B cell (primary cell): Measurements from ENCODE around the gene TANC1. TPM values are rescaled to one million over a fixed set of nuclear protein-coding genes. Genes with fewer than 3 reads are reported as not detected.

Experiments used
- ATAC-seq: fragments of 200-7000 bp; cut with Tn5 transposase; one replicate; pipeline ENCODE4 v1.10.0; 2021; ENCODE audit warnings: low read depth, mild to moderate bottlenecking, moderate number of reproducible peaks, moderate library complexity
- CTCF ChIA-PET: fragments of 350-600 bp; sonication (Branson Sonifier 250); formaldehyde crosslinking; loops from one replicate; lab custom pipeline; 2021; ENCODE audit warnings: antibody characterized with exemption, inconsistent platforms; lab: Charles Lee
- POLR2A ChIA-PET: fragments of 350-600 bp; sonication (Branson Sonifier 250); formaldehyde crosslinking; loops from one replicate; lab custom pipeline; 2021; ENCODE audit warnings: antibody characterized with exemption; lab: Charles Lee
- DNase-seq: peaks from one replicate; pipeline ENCODE4 v3.0.0; 2013
- H2AFZ ChIP-seq: 2 replicates; pipeline ENCODE4 v1.6.1; 2012; ENCODE audit warnings: mild to moderate bottlenecking, low read depth, low read length; ENCODE audit not compliant: insufficient read depth, poor library complexity, severe bottlenecking
- H3K27ac ChIP-seq, 2 donors: 1 replicate in 1 of 2; 2 replicates in 1 of 2; pipeline ENCODE4 v1.5.1; 2012 to 2013; ENCODE audit warnings: low read length in 2 of 2, mild to moderate bottlenecking in 2 of 2, moderate library complexity in 1 of 2
- H3K27me3 ChIP-seq, 4 experiments: fragments of 200-600 bp in 1 of 4; sonication (generic) in 1 of 4; replicated peaks in 1 of 4; 1 replicate in 2 of 4; 2 replicates in 2 of 4; pipeline versions ENCODE4 v1.6.1 to v1.7.0; 2013 to 2016; ENCODE audit warnings: low read length in 3 of 4, mild to moderate bottlenecking in 2 of 4, mixed read lengths in 1 of 4, moderate library complexity in 1 of 4; ENCODE audit not compliant: insufficient read depth in 4 of 4, control insufficient read depth in 3 of 4; ENCODE audit errors: control extremely low read depth in 1 of 4
- H3K36me3 ChIP-seq, 2 experiments: replicated peaks in 1 of 2; 1 replicate in 1 of 2; 2 replicates in 1 of 2; pipeline versions ENCODE4 v1.6.1 to v1.7.1; 2013; ENCODE audit warnings: low read length in 1 of 2; ENCODE audit not compliant: insufficient read depth in 2 of 2, control insufficient read depth in 1 of 2; ENCODE audit errors: control extremely low read depth in 1 of 2, extremely low read depth in 1 of 2
- H3K4me1 ChIP-seq, 2 donors: fragments of 200-600 bp in 1 of 2; sonication (generic) in 1 of 2; 1 replicate in 1 of 2; 2 replicates in 1 of 2; pipeline versions ENCODE4 v1.5.1 to v1.6.1; 2013 to 2017; ENCODE audit warnings: low read length in 2 of 2; ENCODE audit not compliant: control insufficient read depth in 2 of 2, insufficient read depth in 2 of 2
- H3K4me2 ChIP-seq: replicated peaks from 2 replicates; pipeline ENCODE3; 2012; ENCODE audit warnings: mild to moderate bottlenecking, low read depth, low read length; ENCODE audit not compliant: poor library complexity, severe bottlenecking
- H3K4me3 ChIP-seq, 5 experiments: fragments of 200-600 bp in 1 of 5; sonication (generic) in 1 of 5; 1 replicate in 3 of 5; 2 replicates in 2 of 5; pipeline versions ENCODE4 v1.5.1 to v1.7.0; 2011 to 2016; ENCODE audit warnings: low read length in 4 of 5, mild to moderate bottlenecking in 4 of 5, low read depth in 2 of 5, control low read depth in 1 of 5, moderate library complexity in 1 of 5; ENCODE audit not compliant: insufficient read depth in 1 of 5; ENCODE audit errors: control extremely low read depth in 1 of 5, extremely low read depth in 1 of 5
- H3K79me2 ChIP-seq: fragments of 200-600 bp; sonication (generic); one replicate; pipeline ENCODE4 v1.6.0; 2016; ENCODE audit warnings: low read length; ENCODE audit not compliant: control insufficient read depth, insufficient read depth
- H3K9ac ChIP-seq: fragments of 200-600 bp; sonication (generic); 2 replicates; pipeline ENCODE4 v1.6.1; 2017; ENCODE audit warnings: mild to moderate bottlenecking, low read length, moderate library complexity
- H3K9me3 ChIP-seq, 3 donors: one replicate each; pipeline versions ENCODE4 v1.6.1 to v1.7.1; 2013; ENCODE audit warnings: low read length in 2 of 3; ENCODE audit not compliant: control insufficient read depth in 2 of 3, insufficient read depth in 1 of 3; ENCODE audit errors: control extremely low read depth in 1 of 3
- H4K20me1 ChIP-seq: 2 replicates; pipeline ENCODE4 v1.6.0; 2012; ENCODE audit warnings: mild to moderate bottlenecking, low read length; ENCODE audit not compliant: insufficient read depth, control insufficient read depth, poor library complexity, severe bottlenecking
- H3K27ac Mint-ChIP-seq: one replicate; pipeline ENCODE4 v1.8.0; 2021; ENCODE audit warnings: mixed read lengths
- H3K27me3 Mint-ChIP-seq: one replicate; pipeline ENCODE4 v1.8.0; 2021; ENCODE audit warnings: mixed read lengths
- H3K4me1 Mint-ChIP-seq: one replicate; pipeline ENCODE4 v1.8.0; 2021; ENCODE audit warnings: mixed read lengths
- H3K4me3 Mint-ChIP-seq: one replicate; pipeline ENCODE4 v1.8.0; 2021; ENCODE audit warnings: mixed read lengths
- H3K9me3 Mint-ChIP-seq: one replicate; pipeline ENCODE4 v1.8.0; 2022; ENCODE audit warnings: mixed read lengths; ENCODE audit not compliant: insufficient read depth
- CTCF ChIP-seq: fragments of 200-600 bp; IDR thresholded peaks from one replicate; pipeline ENCODE4 v1.8.0; 2022; ENCODE audit warnings: antibody characterized with exemption, mild to moderate bottlenecking
- EZH2 ChIP-seq: IDR thresholded peaks from 2 replicates; pipeline ENCODE4 v1.6.1; 2012; ENCODE audit warnings: borderline replicate concordance, low read depth, mild to moderate bottlenecking, moderate library complexity, low read length; ENCODE audit not compliant: insufficient read depth, poor library complexity, severe bottlenecking
- WGBS: methylation state at CpG from one replicate; pipeline ENCODE4 v1.1.5; 2013; ENCODE audit warnings: missing lambda C conversion rate; ENCODE audit not compliant: insufficient coverage; 5-methylcytosine and 5-hydroxymethylcytosine counted together
- intact Hi-C: fragments of 100-400 bp; cut with micrococcal nuclease; formaldehyde crosslinking; loops from one replicate; pipeline ENCODE4 v1.10.0; 2022
- polyA plus RNA-seq: library from polyadenylated mRNA; depleted of rRNA; stranded (reverse); fragments of >200 nt; gene quantifications from 2 replicates; pipeline ENCODE4 v1.2.3, GENCODE V29; 2012
- total RNA-seq, 2 donors: library from RNA; stranded (reverse); fragments of 120-200 nt in 1 of 2; gene quantifications; 1 replicate in 1 of 2; 2 replicates in 1 of 2; pipeline versions ENCODE4 v1.2.3 to v1.2.4, GENCODE V29; 2013 to 2022

The TANC1 gene
- total and polyA plus RNA-seq, 2 donors (not counting 1 experiment from before 2014, with no cell fraction given), result 0.13 TPM; not detected in 1

- Histone ChIP-seq H3K4me3 (no peak overlapping the region), H3K9ac (no peak overlapping the region), H3K27ac (no peak overlapping the region), H3K36me3 (peaks cover 0 to 3% of the 10 kb centered on the region in 2 experiments), H3K4me2 (no peak overlapping the region), H2AFZ (no peak overlapping the region), H3K9me3 (no peaks in the 10 kb centered on the region), H3K4me1 (no peaks in the 10 kb centered on the region), H4K20me1 (no peaks in the 10 kb centered on the region), H3K79me2 (no peaks in the 10 kb centered on the region), H3K27me3 (no peaks in the 10 kb centered on the region)
- ChIA-PET CTCF (interaction anchor here (0.6 kb wide), 1 partner anchor 472 kb away, joined by 3 read pairs; no protein-coding TSS in a partner anchor), POLR2A (no interaction called here)
- ATAC-seq, result no peak
- intact Hi-C loops, result no loop called here
- over 99% methylated on average over 18 of the region's 26 CpGs for WGBS
- H3K27me3 Mint-ChIP-seq, result peaks cover 8% of the 10 kb centered on the region
- H3K4me1 Mint-ChIP-seq, result peaks cover 1% of the 10 kb centered on the region
- DNase-seq, result no peak
- no peak for TF ChIP-seq EZH2
- H3K27ac Mint-ChIP-seq, result no peak overlapping the region
- H3K9me3 Mint-ChIP-seq, result no peaks in the 10 kb centered on the region
- H3K4me3 Mint-ChIP-seq, result no peak overlapping the region
Observed at GRCh38 chr2:159225025-159226016, 256.9 kb downstream of the TANC1 start.

DNA sequence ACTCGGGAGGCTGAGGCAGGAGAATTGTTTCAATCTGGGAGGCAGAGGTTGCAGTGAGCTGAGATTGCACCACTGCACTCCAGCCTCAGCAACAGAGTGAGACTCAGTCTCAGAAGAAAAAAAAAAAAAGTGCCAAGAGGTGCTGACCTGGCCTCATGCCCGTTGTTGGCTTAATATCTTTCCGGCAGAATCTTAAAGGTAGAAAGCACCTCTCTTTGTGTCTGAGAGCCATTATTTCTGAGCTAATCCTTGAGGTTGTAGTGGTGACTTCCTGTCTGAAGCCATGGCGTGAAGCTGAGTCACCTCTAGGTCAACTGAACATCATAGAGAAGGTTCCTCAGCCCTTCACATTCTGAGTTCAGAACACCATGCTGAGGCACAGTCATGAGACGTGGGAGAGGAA lies 257.6 kb downstream of the TANC1 start:
- no peak overlapping the region for H3K27ac ChIP-seq
- H3K9ac ChIP-seq, result no peak overlapping the region
- H4K20me1 ChIP-seq, result no peaks in the 10 kb centered on the region
- H3K4me1 Mint-ChIP-seq, result peaks cover 1% of the 10 kb centered on the region
- CTCF ChIA-PET, result interaction anchor here (0.6 kb wide), 1 partner anchor 472 kb away, joined by 3 read pairs; no protein-coding TSS in a partner anchor
- no peak overlapping the region for H2AFZ ChIP-seq
- H3K27ac Mint-ChIP-seq, result no peak overlapping the region
- intact Hi-C loops, result no loop called here
- peaks cover 8% of the 10 kb centered on the region for H3K27me3 Mint-ChIP-seq
- no peaks in the 10 kb centered on the region for H3K27me3 ChIP-seq
- H3K9me3 Mint-ChIP-seq, result no peaks in the 10 kb centered on the region
- H3K4me3 Mint-ChIP-seq, result no peak overlapping the region
- WGBS, result 88% methylated on average over 2 of the region's 5 CpGs
- no peak for ATAC-seq
- peaks cover 0 to 3% of the 10 kb centered on the region in 2 experiments for H3K36me3 ChIP-seq
- H3K4me3 ChIP-seq, result no peak overlapping the region
- no peak overlapping the region for H3K4me2 ChIP-seq
- no peaks in the 10 kb centered on the region for H3K9me3 ChIP-seq
- H3K4me1 ChIP-seq, result no peaks in the 10 kb centered on the region
- no peak for DNase-seq
- H3K79me2 ChIP-seq, result no peaks in the 10 kb centered on the region
- POLR2A ChIA-PET, result no interaction called here
- TF ChIP-seq CTCF, result no peak
- no peak for TF ChIP-seq EZH2
